WTC11 (cell line): Measurements from ENCODE around the gene RPL21. TPM values are rescaled to one million over a fixed set of nuclear protein-coding genes. Genes with fewer than 3 reads are reported as not detected.

Source experiments
- AFF4 ChIP-seq: sonication (generic); formaldehyde crosslinking; IDR thresholded peaks from 2 replicates; pipeline ENCODE4 v1.8.1; 2023; ENCODE audit warnings: mild to moderate bottlenecking, missing genetic modification reagents, borderline replicate concordance
- AR ChIP-seq: fragments of 250-450 bp; sonication (Bioruptor Pico); IDR thresholded peaks from 2 replicates; pipeline ENCODE4 v1.9.0; 2021; ENCODE audit warnings: mild to moderate bottlenecking
- ATF2 ChIP-seq: sonication (generic); formaldehyde crosslinking; IDR thresholded peaks from 2 replicates; pipeline ENCODE4 v1.8.1; 2022; ENCODE audit warnings: low read depth, missing genetic modification reagents, borderline replicate concordance
- E2F4 ChIP-seq: sonication (generic); formaldehyde crosslinking; IDR thresholded peaks from 2 replicates; pipeline ENCODE4 v1.8.1; 2022; ENCODE audit warnings: low read depth, mild to moderate bottlenecking, moderate library complexity, missing genetic modification reagents, borderline replicate concordance
- ETV6 ChIP-seq: sonication (generic); formaldehyde crosslinking; IDR thresholded peaks from 2 replicates; pipeline ENCODE4 v1.8.1; 2022; ENCODE audit warnings: mild to moderate bottlenecking, missing genetic modification reagents
- GRHL2 ChIP-seq: fragments of 250-450 bp; sonication (Bioruptor Pico); IDR thresholded peaks from 2 replicates; pipeline ENCODE4 v1.8.0; 2022; ENCODE audit warnings: mild to moderate bottlenecking, moderate library complexity; ENCODE audit not compliant: insufficient replicate concordance, severe bottlenecking
- HMGA2 ChIP-seq: fragments of 250-450 bp; sonication (Bioruptor Pico); IDR thresholded peaks from 2 replicates; pipeline ENCODE4 v1.4.0; 2021; ENCODE audit warnings: mild to moderate bottlenecking, moderate library complexity
- NFE2L1 ChIP-seq: sonication (generic); formaldehyde crosslinking; IDR thresholded peaks from 2 replicates; pipeline ENCODE4 v1.8.1; 2023; ENCODE audit warnings: missing genetic modification reagents
- RELA ChIP-seq: sonication (generic); formaldehyde crosslinking; IDR thresholded peaks from 2 replicates; pipeline ENCODE4 v1.8.1; 2022; ENCODE audit warnings: missing genetic modification reagents, mild to moderate bottlenecking, borderline replicate concordance
- SMAD4 ChIP-seq: sonication (generic); formaldehyde crosslinking; IDR thresholded peaks from 2 replicates; pipeline ENCODE4 v1.8.0; 2022; ENCODE audit warnings: mild to moderate bottlenecking, missing genetic modification reagents
- ZNF138 ChIP-seq: sonication (generic); formaldehyde crosslinking; conservative IDR thresholded peaks from 2 replicates; pipeline ENCODE4 v1.8.1; 2022; ENCODE audit warnings: mild to moderate bottlenecking, moderate library complexity, missing genetic modification reagents
- ZNF232 ChIP-seq: sonication (generic); formaldehyde crosslinking; IDR thresholded peaks from 2 replicates; pipeline ENCODE4 v1.8.0; 2022; ENCODE audit warnings: mild to moderate bottlenecking, missing genetic modification reagents
- ZNF512 ChIP-seq: sonication (generic); formaldehyde crosslinking; IDR thresholded peaks from 2 replicates; pipeline ENCODE4 v1.8.1; 2022; ENCODE audit warnings: missing genetic modification reagents, borderline replicate concordance
- total RNA-seq: library from RNA; stranded (reverse); gene quantifications from 3 replicates; pipeline ENCODE4 v1.2.3, GENCODE V29; 2021
- TF ChIP-seq, protein P1 (sequence below): sonication (generic); formaldehyde crosslinking; IDR thresholded peaks from 2 replicates; pipeline ENCODE4 v1.8.1; 2022; ENCODE audit warnings: mild to moderate bottlenecking, missing genetic modification reagents, moderate library complexity, borderline replicate concordance
- TF ChIP-seq, protein P2 (sequence below): sonication (generic); formaldehyde crosslinking; IDR thresholded peaks from 2 replicates; pipeline ENCODE4 v1.8.0; 2022; ENCODE audit warnings: mild to moderate bottlenecking, missing genetic modification reagents
- TF ChIP-seq, protein P3 (sequence below): sonication (generic); formaldehyde crosslinking; IDR thresholded peaks from 2 replicates; pipeline ENCODE4 v1.8.0; 2023; ENCODE audit warnings: missing genetic modification reagents, mild to moderate bottlenecking, borderline replicate concordance

Gene RPL21
- total RNA-seq, 1 experiment from 2014 or later, result 1,082 TPM

DNA sequence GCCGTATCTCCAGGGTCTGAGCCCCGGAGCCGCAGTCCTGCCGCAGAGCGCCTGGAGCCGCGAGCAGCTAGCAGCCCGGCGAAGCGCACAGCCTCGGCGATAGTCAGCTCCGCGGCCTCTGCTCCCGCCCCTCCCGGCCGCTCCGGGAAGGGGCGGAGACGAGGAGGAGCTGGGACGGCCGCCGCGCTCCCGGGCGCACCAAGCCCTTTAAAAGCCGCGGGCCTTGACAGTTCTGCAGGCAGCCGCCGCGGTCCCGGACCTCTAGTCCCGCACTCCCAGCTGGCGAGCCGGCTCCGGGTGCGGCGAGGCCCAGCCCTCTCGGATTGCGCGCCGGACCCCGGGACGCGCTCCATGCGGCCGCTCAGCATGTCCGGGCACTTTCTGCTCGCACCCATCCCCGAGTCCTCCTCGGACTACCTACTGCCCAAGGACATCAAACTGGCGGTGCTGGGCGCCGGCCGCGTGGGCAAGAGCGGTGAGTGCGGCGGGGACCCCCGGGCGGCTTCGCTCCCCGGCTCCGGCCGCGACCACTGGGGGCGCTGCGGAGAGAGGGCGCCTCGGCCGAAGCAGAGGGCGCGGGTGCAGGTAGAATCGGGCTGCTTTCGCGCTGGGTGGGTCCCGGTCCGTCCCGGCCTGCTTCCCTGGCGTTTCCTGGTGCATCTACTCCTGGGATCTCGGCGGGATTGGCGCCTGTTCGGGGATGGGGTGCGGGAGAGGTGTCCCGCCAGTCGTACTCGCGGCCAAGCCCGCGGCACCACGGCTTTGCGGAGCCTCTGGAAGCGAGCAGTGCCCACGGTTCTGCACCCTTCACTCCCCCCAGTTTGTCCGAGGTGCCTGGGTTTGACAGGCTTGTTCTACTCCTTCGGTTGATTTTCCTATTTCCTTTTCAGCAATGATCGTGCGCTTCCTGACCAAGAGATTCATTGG lies 19.5 kb downstream of the RPL21 start, which contains the start of gene RASL11A (continued):
- TF ChIP-seq GRHL2 (CRISPR knock-in tag) (no peak), ZNF232 (CRISPR knock-in tag) (0 out of 2 replicates have a peak, but pooled peaks have one; percentile 18), RELA (CRISPR knock-in tag) (no peak), AR (CRISPR knock-in tag) (no peak), ZNF512 (CRISPR knock-in tag) (no peak), E2F4 (CRISPR knock-in tag) (no peak), SMAD4 (CRISPR knock-in tag) (no peak; the same call in 1 of the 2 replicates), AFF4 (CRISPR knock-in tag) (no peak), ETV6 (CRISPR knock-in tag) (peak; percentile 87), NFE2L1 (CRISPR knock-in tag) (no peak), ATF2 (no peak), HMGA2 (CRISPR knock-in tag) (no peak), ZNF138 (CRISPR knock-in tag) (no peak; the same call in 1 of the 2 replicates)
- TF ChIP-seq, protein P1, sequence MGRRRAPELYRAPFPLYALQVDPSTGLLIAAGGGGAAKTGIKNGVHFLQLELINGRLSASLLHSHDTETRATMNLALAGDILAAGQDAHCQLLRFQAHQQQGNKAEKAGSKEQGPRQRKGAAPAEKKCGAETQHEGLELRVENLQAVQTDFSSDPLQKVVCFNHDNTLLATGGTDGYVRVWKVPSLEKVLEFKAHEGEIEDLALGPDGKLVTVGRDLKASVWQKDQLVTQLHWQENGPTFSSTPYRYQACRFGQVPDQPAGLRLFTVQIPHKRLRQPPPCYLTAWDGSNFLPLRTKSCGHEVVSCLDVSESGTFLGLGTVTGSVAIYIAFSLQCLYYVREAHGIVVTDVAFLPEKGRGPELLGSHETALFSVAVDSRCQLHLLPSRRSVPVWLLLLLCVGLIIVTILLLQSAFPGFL (CRISPR knock-in tag), result no peak
- TF ChIP-seq, protein P2, sequence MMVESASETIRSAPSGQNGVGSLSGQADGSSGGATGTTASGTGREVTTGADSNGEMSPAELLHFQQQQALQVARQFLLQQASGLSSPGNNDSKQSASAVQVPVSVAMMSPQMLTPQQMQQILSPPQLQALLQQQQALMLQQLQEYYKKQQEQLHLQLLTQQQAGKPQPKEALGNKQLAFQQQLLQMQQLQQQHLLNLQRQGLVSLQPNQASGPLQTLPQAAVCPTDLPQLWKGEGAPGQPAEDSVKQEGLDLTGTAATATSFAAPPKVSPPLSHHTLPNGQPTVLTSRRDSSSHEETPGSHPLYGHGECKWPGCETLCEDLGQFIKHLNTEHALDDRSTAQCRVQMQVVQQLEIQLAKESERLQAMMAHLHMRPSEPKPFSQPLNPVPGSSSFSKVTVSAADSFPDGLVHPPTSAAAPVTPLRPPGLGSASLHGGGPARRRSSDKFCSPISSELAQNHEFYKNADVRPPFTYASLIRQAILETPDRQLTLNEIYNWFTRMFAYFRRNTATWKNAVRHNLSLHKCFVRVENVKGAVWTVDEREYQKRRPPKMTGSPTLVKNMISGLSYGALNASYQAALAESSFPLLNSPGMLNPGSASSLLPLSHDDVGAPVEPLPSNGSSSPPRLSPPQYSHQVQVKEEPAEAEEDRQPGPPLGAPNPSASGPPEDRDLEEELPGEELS (CRISPR knock-in tag), result peak; percentile 82; the same call in 1 of the 2 replicates
- TF ChIP-seq, protein P3, sequence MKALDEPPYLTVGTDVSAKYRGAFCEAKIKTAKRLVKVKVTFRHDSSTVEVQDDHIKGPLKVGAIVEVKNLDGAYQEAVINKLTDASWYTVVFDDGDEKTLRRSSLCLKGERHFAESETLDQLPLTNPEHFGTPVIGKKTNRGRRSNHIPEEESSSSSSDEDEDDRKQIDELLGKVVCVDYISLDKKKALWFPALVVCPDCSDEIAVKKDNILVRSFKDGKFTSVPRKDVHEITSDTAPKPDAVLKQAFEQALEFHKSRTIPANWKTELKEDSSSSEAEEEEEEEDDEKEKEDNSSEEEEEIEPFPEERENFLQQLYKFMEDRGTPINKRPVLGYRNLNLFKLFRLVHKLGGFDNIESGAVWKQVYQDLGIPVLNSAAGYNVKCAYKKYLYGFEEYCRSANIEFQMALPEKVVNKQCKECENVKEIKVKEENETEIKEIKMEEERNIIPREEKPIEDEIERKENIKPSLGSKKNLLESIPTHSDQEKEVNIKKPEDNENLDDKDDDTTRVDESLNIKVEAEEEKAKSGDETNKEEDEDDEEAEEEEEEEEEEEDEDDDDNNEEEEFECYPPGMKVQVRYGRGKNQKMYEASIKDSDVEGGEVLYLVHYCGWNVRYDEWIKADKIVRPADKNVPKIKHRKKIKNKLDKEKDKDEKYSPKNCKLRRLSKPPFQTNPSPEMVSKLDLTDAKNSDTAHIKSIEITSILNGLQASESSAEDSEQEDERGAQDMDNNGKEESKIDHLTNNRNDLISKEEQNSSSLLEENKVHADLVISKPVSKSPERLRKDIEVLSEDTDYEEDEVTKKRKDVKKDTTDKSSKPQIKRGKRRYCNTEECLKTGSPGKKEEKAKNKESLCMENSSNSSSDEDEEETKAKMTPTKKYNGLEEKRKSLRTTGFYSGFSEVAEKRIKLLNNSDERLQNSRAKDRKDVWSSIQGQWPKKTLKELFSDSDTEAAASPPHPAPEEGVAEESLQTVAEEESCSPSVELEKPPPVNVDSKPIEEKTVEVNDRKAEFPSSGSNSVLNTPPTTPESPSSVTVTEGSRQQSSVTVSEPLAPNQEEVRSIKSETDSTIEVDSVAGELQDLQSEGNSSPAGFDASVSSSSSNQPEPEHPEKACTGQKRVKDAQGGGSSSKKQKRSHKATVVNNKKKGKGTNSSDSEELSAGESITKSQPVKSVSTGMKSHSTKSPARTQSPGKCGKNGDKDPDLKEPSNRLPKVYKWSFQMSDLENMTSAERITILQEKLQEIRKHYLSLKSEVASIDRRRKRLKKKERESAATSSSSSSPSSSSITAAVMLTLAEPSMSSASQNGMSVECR (CRISPR knock-in tag), result peak; percentile 72; the same call in 1 of the 2 replicates
